ENCODE measurements around the gene SGIP1. TPM values are rescaled to one million over a fixed set of nuclear protein-coding genes. Genes with fewer than 3 reads are reported as not detected.
"Not testable (repeated sequence)": the region's sequence is repeated elsewhere in the genome, so short reads cannot be mapped to it uniquely, and the experiment has no call there.

Gene SGIP1
- total and polyA plus RNA-seq, 5 donors from 2014 or later = not detected

- not testable (repeated sequence) for H3K4me1 ChIP-seq (ENCODE audit: control insufficient read depth, insufficient read depth, low read length, poor library complexity, severe bottlenecking)
Measured at GRCh38 chr1:66728716-66729115, 194.8 kb downstream of the SGIP1 start.

GRCh38 chr1:66729119-66729518, 195.2 kb downstream of the SGIP1 start:
- Mint-ChIP-seq H3K9me3 (peaks cover 0 to 1% (median 0%) of the 10 kb centered on the region in 7 donors), H3K36me3 (no peaks in the 10 kb centered on the region), H3K4me1 (peaks cover 0 to 17% (median 10%) of the 10 kb centered on the region in 4 donors), H3K4me3 (peak overlapping the region in 1 of 4 donors; percentile 0), H3K27me3 (peaks cover 37% of the 10 kb centered on the region), H3K27ac (peak overlapping the region in 2 of 3 donors; percentile 42 to 72)
- Histone ChIP-seq H3K4me3 (ENCODE audit: low read depth, low read length) (no peak overlapping the region), H3K9me3 (ENCODE audit: control insufficient read depth in 2 of 2, low read length in 2 of 2) (no peaks in the 10 kb centered on the region), H3K27ac (ENCODE audit: insufficient read depth, low read length, poor library complexity, severe bottlenecking) (no peak overlapping the region), H3K4me1 (ENCODE audit: control insufficient read depth, insufficient read depth, low read length, poor library complexity, severe bottlenecking) (no peaks in the 10 kb centered on the region), H3K36me3 (ENCODE audit: control insufficient read depth, insufficient read depth, low read length) (no peaks in the 10 kb centered on the region), H3K27me3 (ENCODE audit: control insufficient read depth, insufficient read depth, low read length) (peaks cover 10% of the 10 kb centered on the region)
- peak; percentile 62 to 70 for ATAC-seq (ENCODE audit: low read depth in 2 of 2)
- peak in 2 of 3 donors; percentile 32 to 71 for DNase-seq

More at GRCh38 chr1:66728716-66729115, 194.8 kb downstream of the SGIP1 start:
- H3K9me3 Mint-ChIP-seq; H3K27ac ChIP-seq (ENCODE audit: insufficient read depth, low read length, poor library complexity, severe bottlenecking); ATAC-seq (ENCODE audit: low read depth in 2 of 2); H3K36me3 ChIP-seq (ENCODE audit: control insufficient read depth, insufficient read depth, low read length); H3K4me3 Mint-ChIP-seq; H3K4me3 ChIP-seq (ENCODE audit: low read depth, low read length); H3K36me3 Mint-ChIP-seq; H3K9me3 ChIP-seq (ENCODE audit: control insufficient read depth in 2 of 2, low read length in 2 of 2); H3K27me3 ChIP-seq (ENCODE audit: control insufficient read depth, insufficient read depth, low read length); DNase-seq: not testable (repeated sequence)
- peak overlapping the region in 2 of 3 donors; percentile 42 to 72 for H3K27ac Mint-ChIP-seq
- peaks cover 37% of the 10 kb centered on the region for H3K27me3 Mint-ChIP-seq
- peaks cover 0 to 16% (median 10%) of the 10 kb centered on the region in 4 donors for H3K4me1 Mint-ChIP-seq

- Histone ChIP-seq H3K27me3 (ENCODE audit: control insufficient read depth, insufficient read depth, low read length) (peaks cover 10% of the 10 kb centered on the region), H3K4me1 (ENCODE audit: control insufficient read depth, insufficient read depth, low read length, poor library complexity, severe bottlenecking) (no peaks in the 10 kb centered on the region), H3K27ac (ENCODE audit: insufficient read depth, low read length, poor library complexity, severe bottlenecking) (no peak overlapping the region), H3K36me3 (ENCODE audit: control insufficient read depth, insufficient read depth, low read length) (no peaks in the 10 kb centered on the region), H3K9me3 (ENCODE audit: control insufficient read depth in 2 of 2, low read length in 2 of 2) (no peaks in the 10 kb centered on the region), H3K4me3 (ENCODE audit: low read depth, low read length) (no peak overlapping the region)
- Mint-ChIP-seq H3K27me3 (peaks cover 37% of the 10 kb centered on the region), H3K27ac (peak overlapping the region in 1 of 3 donors; percentile 42), H3K4me1 (peaks cover 0 to 17% (median 10%) of the 10 kb centered on the region in 4 donors), H3K36me3 (no peaks in the 10 kb centered on the region), H3K9me3 (peaks cover 0 to 1% (median 0%) of the 10 kb centered on the region in 7 donors), H3K4me3 (no peak overlapping the region)
- DNase-seq (no peak), ATAC-seq (ENCODE audit: low read depth in 2 of 2) (no peak)
Measured at GRCh38 chr1:66729523-66729922, 195.6 kb downstream of the SGIP1 start.

GRCh38 chr1:66730462-66730861, 196.5 kb downstream of the SGIP1 start:
- no peak overlapping the region for H3K4me3 Mint-ChIP-seq

GRCh38 chr1:66731170-66731865, 197.4 kb downstream of the SGIP1 start:
- H3K4me1 ChIP-seq (ENCODE audit: control insufficient read depth, insufficient read depth, low read length, poor library complexity, severe bottlenecking) = no peaks in the 10 kb centered on the region
- H3K4me3 ChIP-seq (ENCODE audit: low read depth, low read length) = no peak overlapping the region
- Mint-ChIP-seq H3K27me3 (peaks cover 21% of the 10 kb centered on the region), H3K36me3 (no peaks in the 10 kb centered on the region), H3K27ac (no peak overlapping the region), H3K9me3 (peaks cover 0 to 1% (median 0%) of the 10 kb centered on the region in 7 donors), H3K4me1 (peaks cover 0 to 17% (median 9%) of the 10 kb centered on the region in 4 donors), H3K4me3 (no peak overlapping the region)
- no peaks in the 10 kb centered on the region for H3K9me3 ChIP-seq (ENCODE audit: control insufficient read depth in 2 of 2, low read length in 2 of 2)
- DNase-seq = no peak
- H3K36me3 ChIP-seq (ENCODE audit: control insufficient read depth, insufficient read depth, low read length) = no peaks in the 10 kb centered on the region
- no peak for ATAC-seq (ENCODE audit: low read depth in 2 of 2)
- peaks cover 7% of the 10 kb centered on the region for H3K27me3 ChIP-seq (ENCODE audit: control insufficient read depth, insufficient read depth, low read length)
- no peak overlapping the region for H3K27ac ChIP-seq (ENCODE audit: insufficient read depth, low read length, poor library complexity, severe bottlenecking)

More at GRCh38 chr1:66730462-66730861, 196.5 kb downstream of the SGIP1 start:
- Histone ChIP-seq H3K36me3 (ENCODE audit: control insufficient read depth, insufficient read depth, low read length) (no peaks in the 10 kb centered on the region), H3K4me1 (ENCODE audit: control insufficient read depth, insufficient read depth, low read length, poor library complexity, severe bottlenecking) (no peaks in the 10 kb centered on the region), H3K4me3 (ENCODE audit: low read depth, low read length) (no peak overlapping the region), H3K9me3 (ENCODE audit: control insufficient read depth in 2 of 2, low read length in 2 of 2) (no peaks in the 10 kb centered on the region), H3K27me3 (ENCODE audit: control insufficient read depth, insufficient read depth, low read length) (peaks cover 7% of the 10 kb centered on the region), H3K27ac (ENCODE audit: insufficient read depth, low read length, poor library complexity, severe bottlenecking) (no peak overlapping the region)
- H3K36me3 Mint-ChIP-seq = no peaks in the 10 kb centered on the region
- no peak overlapping the region for H3K27ac Mint-ChIP-seq
- peaks cover 0 to 17% (median 10%) of the 10 kb centered on the region in 4 donors for H3K4me1 Mint-ChIP-seq
- peaks cover 29% of the 10 kb centered on the region for H3K27me3 Mint-ChIP-seq
- DNase-seq = no peak
- no peak for ATAC-seq (ENCODE audit: low read depth in 2 of 2)
- H3K9me3 Mint-ChIP-seq = peaks cover 0 to 1% (median 0%) of the 10 kb centered on the region in 7 donors

GRCh38 chr1:66732407-66733166, 198.6 kb downstream of the SGIP1 start:
- Histone ChIP-seq H3K4me3 (ENCODE audit: low read depth, low read length) (no peak overlapping the region), H3K9me3 (ENCODE audit: control insufficient read depth in 2 of 2, low read length in 2 of 2) (no peaks in the 10 kb centered on the region), H3K27me3 (ENCODE audit: control insufficient read depth, insufficient read depth, low read length) (peaks cover 2% of the 10 kb centered on the region), H3K27ac (ENCODE audit: insufficient read depth, low read length, poor library complexity, severe bottlenecking) (no peak overlapping the region), H3K36me3 (ENCODE audit: control insufficient read depth, insufficient read depth, low read length) (no peaks in the 10 kb centered on the region), H3K4me1 (ENCODE audit: control insufficient read depth, insufficient read depth, low read length, poor library complexity, severe bottlenecking) (no peaks in the 10 kb centered on the region)
- ATAC-seq (ENCODE audit: low read depth in 2 of 2) (no peak), DNase-seq (peak in 1 of 3 donors; percentile 20)
- Mint-ChIP-seq H3K4me1 (peaks cover 0 to 17% (median 9%) of the 10 kb centered on the region in 4 donors), H3K9me3 (peaks cover 0 to 1% (median 0%) of the 10 kb centered on the region in 7 donors), H3K27ac (no peak overlapping the region), H3K27me3 (peaks cover 12% of the 10 kb centered on the region), H3K36me3 (no peaks in the 10 kb centered on the region), H3K4me3 (no peak overlapping the region)

GRCh38 chr1:66733348-66734017, 199.5 kb downstream of the SGIP1 start:
- H3K9me3 Mint-ChIP-seq = peaks cover 0 to 1% (median 0%) of the 10 kb centered on the region in 7 donors
- Histone ChIP-seq H3K27me3 (ENCODE audit: control insufficient read depth, insufficient read depth, low read length) (peaks cover 3% of the 10 kb centered on the region), H3K4me1 (ENCODE audit: control insufficient read depth, insufficient read depth, low read length, poor library complexity, severe bottlenecking) (no peaks in the 10 kb centered on the region), H3K36me3 (ENCODE audit: control insufficient read depth, insufficient read depth, low read length) (no peaks in the 10 kb centered on the region), H3K4me3 (ENCODE audit: low read depth, low read length) (no peak overlapping the region), H3K27ac (ENCODE audit: insufficient read depth, low read length, poor library complexity, severe bottlenecking) (no peak overlapping the region), H3K9me3 (ENCODE audit: control insufficient read depth in 2 of 2, low read length in 2 of 2) (no peaks in the 10 kb centered on the region)
- H3K4me1 Mint-ChIP-seq = peaks cover 0 to 17% (median 9%) of the 10 kb centered on the region in 4 donors
- H3K27me3 Mint-ChIP-seq = peaks cover 7% of the 10 kb centered on the region
- no peak for DNase-seq
- H3K36me3 Mint-ChIP-seq = no peaks in the 10 kb centered on the region
- no peak for ATAC-seq (ENCODE audit: low read depth in 2 of 2)
- no peak overlapping the region for H3K4me3 Mint-ChIP-seq
- no peak overlapping the region for H3K27ac Mint-ChIP-seq

All from CD4-positive, CD25-positive, alpha-beta regulatory T cell (primary cell).